Glomerular visceral epithelial cell (primary cell): Measurements from ENCODE around the gene STRADB.
"Not testable (repeated sequence)": the region's sequence is repeated elsewhere in the genome, so short reads cannot be mapped to it uniquely, and the experiment has no call there.

Source experiments
- DNase-seq: peaks from one replicate; pipeline ENCODE4 v3.0.0-alpha.2; 2016; ENCODE audit errors: extremely low spot score

Gene STRADB

DNA sequence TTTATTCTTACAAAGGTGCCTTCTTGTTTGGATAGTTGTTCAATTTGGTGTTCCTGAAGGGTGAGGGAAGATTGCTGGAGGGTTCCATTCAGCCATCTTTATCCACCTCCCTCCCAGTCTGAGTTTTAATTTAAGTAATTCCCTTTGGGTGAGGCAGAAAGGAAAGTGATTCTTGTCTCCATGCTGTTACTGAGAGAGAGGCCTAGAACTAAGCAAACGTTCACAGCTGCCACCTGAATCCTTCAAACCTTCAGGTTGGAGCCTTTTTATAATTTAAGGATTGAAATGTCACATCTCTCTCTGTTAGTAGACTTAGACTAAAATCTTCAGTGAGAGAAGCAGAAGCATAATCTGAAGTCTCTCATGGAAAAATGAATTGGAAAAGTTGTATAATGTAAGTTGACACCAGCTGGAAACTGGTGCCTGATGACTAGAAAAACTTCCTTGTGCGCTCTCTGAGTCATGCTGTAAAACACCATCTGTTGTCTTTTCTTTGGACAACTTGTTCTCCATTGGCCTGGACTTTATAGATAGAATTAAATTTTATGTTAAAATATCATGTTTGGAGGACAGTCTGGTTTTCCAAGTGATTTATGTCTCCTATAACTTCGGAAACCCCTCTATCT is 14.6 kb downstream of the STRADB start:
- peak; percentile 19 for DNase-seq

DNA sequence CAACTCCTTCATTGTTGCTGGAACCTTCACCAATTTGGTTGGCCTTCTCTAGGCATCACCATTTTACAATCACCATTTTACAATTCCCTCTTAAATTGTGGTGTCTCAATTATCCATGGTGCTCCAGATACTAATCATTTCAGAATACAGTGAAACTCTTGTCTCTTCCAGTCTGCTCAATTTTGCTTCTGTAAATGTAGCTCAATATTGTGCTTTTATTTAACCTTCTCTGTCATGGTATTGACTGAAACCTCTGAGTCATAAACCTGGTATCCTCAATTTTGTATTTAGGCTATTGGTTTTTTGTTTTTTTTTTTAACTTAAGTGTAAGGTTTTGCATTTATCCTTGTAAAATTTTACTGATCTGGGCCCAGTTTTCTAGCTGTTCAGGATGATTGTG is 16.1 kb downstream of the STRADB start:
- no peak for DNase-seq

DNA sequence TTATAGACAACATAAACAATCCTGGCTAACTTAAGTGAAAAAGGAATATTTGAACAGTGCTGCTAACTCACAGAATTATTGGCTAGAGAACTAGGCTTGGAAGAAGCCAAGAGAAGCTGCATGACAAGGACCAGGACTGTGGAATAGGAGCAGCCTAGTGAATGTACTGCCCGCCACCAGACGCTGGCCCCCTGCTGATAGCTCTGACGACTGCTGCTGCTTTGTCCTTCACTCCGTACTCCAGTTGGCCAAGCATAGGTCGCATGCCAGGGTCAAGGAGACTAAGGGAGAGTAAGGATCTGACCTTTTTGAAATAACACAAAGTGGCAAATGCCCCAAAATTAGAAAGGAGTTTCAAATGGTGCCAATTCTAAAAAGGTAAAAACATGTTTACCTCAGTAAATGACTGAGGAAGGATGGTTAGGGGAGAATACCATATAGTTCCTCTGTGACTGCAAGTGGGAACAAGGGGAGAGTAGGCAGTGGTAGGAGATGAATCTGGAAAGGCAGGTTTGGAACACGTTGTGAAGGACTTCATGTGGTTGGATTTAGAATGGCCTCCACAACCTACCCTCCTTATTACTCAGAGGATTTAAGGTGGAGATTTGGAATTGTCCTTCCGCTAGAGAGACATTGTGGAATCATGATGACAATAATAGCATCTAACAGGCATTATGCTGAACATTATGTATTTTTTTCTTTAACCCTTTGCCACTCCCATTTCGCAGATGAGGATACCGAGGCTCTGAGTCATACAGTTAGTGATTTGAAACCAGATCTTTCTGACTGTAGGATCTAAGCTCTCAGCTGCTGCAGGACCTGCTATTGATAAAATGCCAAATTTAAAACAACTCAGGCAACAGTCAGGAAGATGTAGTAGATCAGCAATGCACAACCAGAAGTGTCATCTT is 19.5 kb downstream of the STRADB start:
- DNase-seq = no peak

DNA sequence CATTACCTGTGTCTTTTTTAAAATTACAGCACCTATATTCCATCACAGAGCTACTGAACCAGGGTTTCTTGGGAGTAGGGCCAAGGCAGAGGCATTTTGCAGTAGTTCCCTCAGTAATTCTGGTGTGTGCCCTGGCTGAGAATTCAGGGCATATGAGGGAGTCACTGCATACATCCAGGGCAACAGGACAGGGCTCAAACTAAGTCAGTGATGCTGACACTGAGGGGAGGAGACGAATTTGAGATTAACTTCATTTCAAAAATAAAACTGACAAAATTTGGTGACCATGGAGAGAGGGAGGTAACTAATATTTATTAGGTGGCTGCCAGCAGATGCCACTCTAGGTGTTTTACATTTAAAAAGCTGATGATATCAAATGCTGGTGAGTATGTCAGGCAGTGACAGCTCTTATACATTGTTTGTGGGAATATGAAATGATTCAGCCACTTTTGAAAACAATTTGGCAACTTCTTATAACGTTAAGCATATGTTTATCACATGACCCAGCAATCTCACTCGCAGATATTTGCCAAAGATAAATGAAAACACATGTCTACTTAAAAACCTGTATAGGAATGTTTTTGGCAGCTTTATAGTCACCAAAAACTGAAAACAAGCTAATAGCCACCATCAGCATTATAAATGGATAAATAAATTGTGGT is 20.3 kb downstream of the STRADB start:
- no peak for DNase-seq

DNA sequence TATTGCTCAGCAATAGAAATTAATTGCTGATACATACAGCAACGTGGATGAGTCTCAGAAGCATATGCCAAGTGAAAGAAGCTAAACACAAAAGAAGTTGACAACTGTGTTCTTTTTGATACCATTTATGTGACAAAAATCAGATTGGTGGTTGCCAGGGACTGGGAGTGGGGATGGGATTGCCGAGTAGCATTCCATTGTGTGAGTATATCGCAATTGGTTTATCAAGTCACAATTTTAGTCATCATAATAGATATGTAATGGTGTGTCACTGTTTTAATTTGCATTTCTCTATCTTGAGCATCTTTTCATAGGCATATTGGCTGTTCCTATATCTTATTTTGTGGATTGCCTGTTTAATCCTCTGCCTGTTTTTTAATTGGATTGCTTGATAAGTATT is 20.9 kb downstream of the STRADB start:
- DNase-seq = no peak

DNA sequence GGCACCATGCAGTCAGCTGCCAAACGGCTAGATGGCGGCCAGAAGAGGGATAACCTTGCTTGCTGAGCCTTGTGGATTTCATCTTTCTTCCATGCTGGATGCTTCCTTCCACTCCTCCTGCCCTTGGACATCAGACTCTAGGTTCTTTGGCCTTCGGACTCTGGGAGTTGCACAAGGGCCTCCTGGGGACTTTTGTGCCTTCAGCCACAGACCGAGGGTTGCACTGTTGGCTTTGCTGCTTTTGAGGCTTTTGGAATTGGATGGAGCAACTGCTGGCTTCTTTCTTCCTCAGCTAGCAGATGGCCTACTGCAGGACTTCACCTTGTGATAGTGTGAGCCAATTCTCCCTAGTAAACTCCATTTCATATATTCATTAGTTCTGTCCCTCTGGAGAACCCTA is 31.0 kb downstream of the STRADB start:
- no peak for DNase-seq

DNA sequence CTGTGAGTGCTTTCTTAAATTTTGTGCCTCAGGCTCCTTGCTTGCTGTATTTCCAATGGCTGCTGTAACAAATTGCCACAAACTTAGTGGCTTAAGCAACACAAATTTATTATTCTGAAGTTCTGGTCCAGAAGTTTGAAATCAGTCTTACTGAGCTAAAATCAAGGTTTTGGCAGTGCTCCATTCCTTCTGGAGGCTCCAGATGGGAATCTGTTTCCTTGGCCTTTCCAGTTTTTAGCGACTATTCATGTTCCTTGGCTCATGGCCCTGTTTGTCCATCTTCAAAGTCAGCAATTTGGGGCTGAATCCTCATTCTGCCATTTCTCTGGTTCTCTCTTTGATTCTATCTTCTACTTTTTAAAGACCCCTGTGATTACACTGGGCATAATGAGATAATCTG is 31.8 kb downstream of the STRADB start:
- no peak for DNase-seq

DNA sequence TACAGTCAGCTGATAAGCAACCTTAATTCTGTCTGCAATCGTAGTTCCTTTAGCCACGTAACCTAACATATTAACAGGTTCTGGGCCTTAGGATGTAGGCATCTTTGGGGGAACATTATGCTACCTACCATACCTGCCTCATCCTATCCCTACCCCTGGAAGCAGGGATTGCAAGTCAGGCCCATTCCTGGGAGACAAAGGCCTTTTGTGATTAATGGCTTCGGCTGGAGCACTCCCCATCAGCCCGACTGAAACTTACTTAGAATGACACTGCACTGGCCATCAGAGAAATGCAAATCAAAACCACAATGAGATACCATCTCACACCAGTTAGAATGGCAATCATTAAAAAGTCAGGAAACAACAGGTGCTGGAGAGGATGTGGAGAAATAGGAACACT is 32.2 kb downstream of the STRADB start:
- not testable (repeated sequence) for DNase-seq

DNA sequence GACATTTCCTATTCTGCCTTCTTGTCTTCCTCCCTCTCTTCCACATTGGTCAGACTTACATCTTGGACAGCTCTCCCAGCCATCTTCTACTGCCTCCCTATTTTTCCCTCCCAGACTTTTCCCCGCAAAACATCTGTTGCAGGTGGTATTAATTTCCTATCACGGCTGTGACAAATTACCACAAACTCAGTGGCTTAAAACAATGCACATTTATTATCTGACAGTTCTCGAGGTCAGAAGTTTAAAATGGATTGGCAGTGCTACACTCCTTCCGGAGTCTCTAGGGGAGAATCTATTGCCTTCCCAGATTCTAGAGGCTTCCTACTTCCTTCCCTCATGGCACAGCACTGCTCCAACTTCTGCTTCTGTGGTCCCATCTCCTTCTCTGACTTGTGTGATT is 33.3 kb downstream of the STRADB start:
- no peak for DNase-seq

DNA sequence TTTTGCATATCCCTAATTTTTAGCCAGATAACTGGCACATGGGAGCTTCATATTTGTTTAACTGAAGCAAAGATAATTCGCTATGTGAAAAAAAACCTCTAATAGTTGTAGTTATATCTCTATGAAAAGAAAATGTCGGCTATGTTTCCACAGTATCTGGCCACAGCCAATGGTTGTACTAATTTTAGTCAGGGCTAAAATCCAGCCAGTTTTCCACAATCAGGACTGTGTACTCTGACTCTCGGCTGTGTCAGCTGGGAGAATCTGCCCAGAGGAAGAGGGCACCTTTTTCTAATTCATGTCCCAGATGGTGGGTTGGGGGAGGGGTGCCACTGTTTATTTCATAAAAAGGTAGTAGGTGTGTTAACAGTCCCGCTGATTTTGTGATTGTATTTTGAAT is 38.8 kb downstream of the STRADB start:
- DNase-seq = no peak

DNA sequence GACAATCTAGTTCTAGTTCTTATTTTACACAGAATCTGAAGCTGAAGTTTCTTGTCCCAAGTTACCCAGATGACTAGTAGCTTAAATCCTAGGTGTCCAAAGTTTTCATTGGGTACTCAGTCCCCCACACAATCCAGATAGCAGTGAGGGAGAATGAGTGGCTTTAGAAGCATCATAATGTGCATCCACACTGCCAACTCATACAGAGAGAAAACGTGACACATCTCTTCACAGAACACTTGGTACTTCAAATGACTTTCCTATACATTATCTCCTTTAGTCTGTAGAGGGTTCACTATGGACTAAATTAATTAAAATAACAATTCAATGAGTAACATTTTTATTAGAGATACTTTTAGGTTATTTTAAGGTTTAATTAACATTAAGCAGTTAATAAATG is 45.2 kb downstream of the STRADB start:
- no peak for DNase-seq

DNA sequence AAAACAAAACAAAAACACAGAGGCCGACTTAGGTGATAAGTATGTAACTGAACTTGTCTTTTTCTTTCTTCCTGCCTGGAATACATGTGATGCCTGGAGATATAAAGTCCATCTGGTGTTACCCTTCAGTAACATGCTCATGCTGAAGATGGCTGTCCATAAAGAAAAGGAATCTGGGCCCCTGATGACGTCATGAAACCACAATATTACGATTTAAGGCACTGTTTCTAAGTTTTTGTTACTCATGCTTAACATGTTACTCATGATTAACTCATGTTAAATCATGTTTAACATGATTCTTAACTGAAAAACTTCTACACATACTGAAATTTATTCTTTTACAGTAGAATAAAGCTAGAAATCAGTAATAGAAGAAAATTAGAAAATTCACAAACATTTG is 49.0 kb downstream of the STRADB start:
- peak; percentile 24 for DNase-seq

DNA sequence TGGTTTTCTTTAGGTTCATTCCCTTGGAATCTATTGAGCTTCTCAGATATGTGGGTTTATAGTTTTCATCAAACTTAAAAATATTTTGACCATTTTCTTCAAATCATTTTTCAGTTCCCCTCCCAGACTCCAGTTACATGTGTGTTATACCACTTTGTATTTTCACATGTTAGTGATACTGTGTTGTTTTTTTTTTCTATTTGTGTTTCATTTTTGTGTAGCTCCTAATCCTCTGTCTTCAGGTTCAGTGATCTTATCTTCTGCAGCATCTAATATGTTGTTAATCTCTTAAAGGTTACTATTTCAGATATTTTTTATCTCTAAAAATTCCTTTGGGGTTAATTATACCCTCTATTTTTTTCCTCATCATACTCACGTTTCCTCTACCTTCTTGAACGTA is 51.2 kb downstream of the STRADB start:
- no peak for DNase-seq

DNA sequence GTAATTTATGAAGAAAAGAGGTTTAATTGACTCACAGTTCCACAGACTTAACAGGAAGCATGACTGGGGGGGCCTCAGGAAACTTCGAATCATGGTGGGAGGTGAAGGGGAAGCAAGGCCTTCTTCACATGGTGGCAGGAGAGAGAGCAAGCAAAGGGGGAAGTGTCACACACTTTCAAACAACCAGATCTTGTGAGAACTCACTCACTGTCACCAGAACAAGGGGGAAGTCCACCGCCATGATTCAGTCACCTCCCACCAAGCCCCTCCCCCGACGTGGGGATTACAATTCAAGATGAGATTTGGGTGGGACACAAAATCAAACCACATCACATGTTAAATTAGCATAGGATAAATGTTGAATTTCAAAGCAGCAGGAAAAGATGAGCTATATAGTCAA is 56.2 kb downstream of the STRADB start:
- no peak for DNase-seq

DNA sequence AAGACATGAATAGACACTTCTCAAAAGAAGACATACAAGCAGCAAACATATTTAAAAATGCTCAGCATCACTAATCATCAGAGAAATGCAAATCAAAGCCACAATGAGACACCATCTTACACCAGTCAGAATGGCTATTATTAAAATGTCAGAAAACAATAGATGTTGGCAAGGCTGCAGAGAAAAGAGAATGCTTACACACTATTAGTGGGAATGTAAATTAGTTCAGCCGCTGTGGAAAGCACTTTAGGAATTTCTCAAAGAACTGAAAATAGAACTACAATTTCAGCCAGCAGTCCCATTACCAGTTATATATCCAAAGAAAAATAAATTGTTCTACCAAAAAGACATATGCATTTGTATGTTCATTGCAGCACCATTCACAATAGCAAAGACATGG is 61.7 kb downstream of the STRADB start:
- DNase-seq = no peak

DNA sequence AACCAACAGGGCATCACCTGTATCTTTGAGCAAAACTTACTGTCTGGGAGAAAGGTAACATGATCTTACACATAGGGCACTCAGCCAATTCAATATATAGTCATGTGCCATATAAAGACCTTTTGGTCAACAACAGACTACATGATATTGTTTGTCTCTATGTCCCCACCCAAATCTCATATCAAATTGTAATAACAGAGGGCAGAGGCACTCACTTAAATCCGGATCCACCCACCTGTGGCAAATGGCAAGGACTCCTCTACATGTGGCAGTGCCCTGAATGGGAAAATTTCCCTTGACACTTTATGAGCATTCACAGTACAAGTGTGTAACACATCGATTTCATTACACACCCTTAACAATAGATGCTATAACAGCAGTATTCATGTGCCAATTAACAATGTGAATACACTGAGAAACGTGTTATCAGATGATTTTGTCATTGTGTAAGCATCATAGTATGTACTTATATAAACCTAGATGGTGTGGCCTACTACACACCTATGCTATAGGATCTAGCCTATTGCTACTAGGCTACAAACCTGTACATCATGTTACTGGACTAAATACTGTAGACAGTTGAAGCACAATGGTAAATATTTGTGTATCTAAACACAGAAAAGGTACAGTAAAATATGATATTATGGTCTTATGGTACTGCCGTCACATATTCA is 64.2 kb downstream of the STRADB start:
- no peak for DNase-seq

DNA sequence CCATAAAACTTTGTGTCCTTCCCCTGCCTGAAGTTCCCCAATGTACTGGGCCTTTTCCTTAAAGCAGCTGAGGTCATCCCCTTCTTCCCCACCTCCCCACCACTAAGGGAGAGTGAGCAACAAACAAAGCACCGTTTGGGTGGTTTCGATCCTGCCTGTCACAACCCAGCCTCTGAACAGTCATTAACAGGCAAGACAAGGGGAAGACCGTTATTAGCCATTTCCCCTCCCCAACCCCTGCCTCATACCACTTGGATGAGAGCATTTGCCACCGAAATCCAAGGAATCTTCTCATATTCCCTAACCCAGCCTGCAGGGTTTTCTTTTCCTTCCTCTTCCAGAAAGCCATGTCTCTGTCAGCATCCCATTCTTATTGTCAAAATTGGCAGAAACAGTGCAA is 65.6 kb downstream of the STRADB start:
- DNase-seq = no peak

DNA sequence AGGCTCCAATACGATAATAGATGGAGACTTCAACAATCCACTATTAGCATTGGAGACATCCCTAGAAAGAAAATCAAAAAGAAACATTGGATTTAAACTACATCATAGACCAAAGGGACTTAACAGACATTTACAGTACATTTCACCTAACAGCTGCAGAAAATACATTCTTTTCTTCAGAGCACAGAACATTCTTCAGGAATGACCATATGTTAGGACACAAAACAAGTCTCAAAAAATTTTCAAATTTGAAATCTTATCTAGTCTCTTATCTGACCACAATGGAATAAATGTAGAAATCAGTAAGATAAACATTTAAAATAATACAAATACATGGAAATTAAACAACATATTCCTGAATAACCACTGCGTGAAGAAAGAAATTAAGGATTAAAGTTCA is 68.7 kb downstream of the STRADB start:
- DNase-seq = no peak

DNA sequence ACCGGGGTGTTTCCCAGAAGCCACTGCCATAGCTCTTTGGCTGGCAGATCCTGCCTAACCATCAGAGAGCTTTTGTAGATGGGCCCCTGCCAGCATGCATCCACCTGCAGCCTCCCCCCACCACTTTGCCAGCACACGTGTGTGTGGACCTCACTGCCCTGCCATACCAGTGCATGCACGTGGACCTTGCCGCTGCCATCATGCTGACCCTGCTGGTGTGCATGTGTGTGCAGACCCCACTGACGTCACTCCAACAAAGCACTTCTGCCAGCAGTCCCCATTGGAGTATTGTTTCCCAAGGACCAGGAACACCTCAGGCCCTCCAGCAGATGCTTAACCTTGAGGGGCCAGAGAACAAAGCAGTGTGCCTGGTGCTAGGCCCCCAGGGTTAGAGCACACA is 71.4 kb downstream of the STRADB start:
- DNase-seq = no peak

DNA sequence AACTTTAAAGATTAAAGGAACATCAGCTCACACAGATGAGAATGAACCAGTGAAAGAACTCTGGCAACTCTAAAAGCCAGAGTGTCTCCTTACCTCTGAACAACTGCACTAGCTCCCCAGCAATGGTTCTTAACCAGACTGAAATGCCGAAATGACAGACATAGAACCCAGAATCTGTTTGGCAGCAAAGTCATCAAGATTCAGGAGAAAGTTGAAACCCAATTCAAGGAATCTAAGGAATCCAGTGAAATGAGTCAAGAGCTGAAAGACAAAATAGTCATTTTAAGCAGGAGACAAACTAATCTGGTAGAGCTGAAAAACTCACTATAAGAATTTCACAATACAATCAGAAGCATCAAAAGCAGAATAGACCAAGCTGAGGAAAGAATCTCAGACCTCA is 72.0 kb downstream of the STRADB start:
- no peak for DNase-seq
